ENCODE measurements around the gene CLASRP. TPM values are rescaled to one million over a fixed set of nuclear protein-coding genes. Genes with fewer than 3 reads are reported as not detected.

Gene CLASRP
- total and polyA plus RNA-seq, 9 of the 15 experiments (the other 6 are each of a cell fraction or from before 2014, with no cell fraction given), result 0.94 to 86.3 (median 44.0) TPM

DNA sequence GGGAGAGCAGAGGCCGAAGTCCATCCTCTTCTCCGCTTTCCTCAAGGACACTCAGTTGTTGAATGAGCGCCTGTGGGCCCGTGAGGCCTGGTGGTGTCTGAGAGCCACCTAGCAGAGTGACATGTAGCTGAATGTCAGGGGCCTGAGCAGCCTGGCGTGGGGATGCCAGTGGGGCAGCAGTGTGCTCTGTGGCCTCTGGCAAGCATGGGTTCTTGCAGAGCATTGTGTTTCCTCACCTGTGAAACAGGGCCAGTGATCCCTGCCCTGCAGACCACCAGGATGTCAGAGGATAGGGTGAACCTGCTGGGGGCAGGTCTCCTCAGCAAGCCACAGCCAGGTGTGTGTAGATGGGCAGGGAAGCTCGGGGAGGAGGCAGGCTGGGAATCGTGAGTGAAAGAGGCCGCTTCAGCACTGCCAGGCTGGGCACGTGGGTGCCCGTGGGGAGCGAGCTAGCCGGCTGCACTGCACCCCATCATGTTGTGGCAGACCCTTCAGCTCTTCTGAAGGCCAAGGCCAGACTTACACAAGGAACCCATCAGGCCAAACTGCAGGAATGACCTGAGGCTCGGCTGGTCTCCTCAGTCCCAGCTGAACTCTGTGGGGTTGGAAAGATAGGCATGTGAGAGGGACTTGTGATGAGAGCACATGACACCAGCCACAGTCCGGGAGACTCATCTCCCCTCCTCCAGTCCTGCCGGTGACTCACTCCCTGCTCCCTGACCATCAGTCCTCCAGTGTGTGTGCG is 59.1 kb downstream of the CLASRP start (continued):
- TF ChIP-seq, protein P1, sequence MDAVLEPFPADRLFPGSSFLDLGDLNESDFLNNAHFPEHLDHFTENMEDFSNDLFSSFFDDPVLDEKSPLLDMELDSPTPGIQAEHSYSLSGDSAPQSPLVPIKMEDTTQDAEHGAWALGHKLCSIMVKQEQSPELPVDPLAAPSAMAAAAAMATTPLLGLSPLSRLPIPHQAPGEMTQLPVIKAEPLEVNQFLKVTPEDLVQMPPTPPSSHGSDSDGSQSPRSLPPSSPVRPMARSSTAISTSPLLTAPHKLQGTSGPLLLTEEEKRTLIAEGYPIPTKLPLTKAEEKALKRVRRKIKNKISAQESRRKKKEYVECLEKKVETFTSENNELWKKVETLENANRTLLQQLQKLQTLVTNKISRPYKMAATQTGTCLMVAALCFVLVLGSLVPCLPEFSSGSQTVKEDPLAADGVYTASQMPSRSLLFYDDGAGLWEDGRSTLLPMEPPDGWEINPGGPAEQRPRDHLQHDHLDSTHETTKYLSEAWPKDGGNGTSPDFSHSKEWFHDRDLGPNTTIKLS (IDR thresholded peaks at IDR 0.05; ENCODE audit: borderline replicate concordance, low read depth), result no peak
- no peak for TF ChIP-seq ZBTB17 (CRISPR knock-in tag; IDR thresholded peaks at IDR 0.05)
- TF ChIP-seq, protein P2, sequence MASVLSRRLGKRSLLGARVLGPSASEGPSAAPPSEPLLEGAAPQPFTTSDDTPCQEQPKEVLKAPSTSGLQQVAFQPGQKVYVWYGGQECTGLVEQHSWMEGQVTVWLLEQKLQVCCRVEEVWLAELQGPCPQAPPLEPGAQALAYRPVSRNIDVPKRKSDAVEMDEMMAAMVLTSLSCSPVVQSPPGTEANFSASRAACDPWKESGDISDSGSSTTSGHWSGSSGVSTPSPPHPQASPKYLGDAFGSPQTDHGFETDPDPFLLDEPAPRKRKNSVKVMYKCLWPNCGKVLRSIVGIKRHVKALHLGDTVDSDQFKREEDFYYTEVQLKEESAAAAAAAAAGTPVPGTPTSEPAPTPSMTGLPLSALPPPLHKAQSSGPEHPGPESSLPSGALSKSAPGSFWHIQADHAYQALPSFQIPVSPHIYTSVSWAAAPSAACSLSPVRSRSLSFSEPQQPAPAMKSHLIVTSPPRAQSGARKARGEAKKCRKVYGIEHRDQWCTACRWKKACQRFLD (CRISPR knock-in tag; IDR thresholded peaks at IDR 0.05), result 0 out of 2 replicates have a peak, but pooled peaks have one; percentile 41
- TF ChIP-seq, protein P3, sequence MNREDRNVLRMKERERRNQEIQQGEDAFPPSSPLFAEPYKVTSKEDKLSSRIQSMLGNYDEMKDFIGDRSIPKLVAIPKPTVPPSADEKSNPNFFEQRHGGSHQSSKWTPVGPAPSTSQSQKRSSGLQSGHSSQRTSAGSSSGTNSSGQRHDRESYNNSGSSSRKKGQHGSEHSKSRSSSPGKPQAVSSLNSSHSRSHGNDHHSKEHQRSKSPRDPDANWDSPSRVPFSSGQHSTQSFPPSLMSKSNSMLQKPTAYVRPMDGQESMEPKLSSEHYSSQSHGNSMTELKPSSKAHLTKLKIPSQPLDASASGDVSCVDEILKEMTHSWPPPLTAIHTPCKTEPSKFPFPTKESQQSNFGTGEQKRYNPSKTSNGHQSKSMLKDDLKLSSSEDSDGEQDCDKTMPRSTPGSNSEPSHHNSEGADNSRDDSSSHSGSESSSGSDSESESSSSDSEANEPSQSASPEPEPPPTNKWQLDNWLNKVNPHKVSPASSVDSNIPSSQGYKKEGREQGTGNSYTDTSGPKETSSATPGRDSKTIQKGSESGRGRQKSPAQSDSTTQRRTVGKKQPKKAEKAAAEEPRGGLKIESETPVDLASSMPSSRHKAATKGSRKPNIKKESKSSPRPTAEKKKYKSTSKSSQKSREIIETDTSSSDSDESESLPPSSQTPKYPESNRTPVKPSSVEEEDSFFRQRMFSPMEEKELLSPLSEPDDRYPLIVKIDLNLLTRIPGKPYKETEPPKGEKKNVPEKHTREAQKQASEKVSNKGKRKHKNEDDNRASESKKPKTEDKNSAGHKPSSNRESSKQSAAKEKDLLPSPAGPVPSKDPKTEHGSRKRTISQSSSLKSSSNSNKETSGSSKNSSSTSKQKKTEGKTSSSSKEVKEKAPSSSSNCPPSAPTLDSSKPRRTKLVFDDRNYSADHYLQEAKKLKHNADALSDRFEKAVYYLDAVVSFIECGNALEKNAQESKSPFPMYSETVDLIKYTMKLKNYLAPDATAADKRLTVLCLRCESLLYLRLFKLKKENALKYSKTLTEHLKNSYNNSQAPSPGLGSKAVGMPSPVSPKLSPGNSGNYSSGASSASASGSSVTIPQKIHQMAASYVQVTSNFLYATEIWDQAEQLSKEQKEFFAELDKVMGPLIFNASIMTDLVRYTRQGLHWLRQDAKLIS (CRISPR knock-in tag; IDR thresholded peaks at IDR 0.05), result peak; percentile 64; the same call in 1 of the 2 replicates
- no peak for TF ChIP-seq PURB (CRISPR knock-in tag; IDR thresholded peaks at IDR 0.05; ENCODE audit: low read depth)
- no peak for TF ChIP-seq HCFC1 (IDR thresholded peaks at IDR 0.05; ENCODE audit: low read depth, low read length)
- no peak for TF ChIP-seq ZFP30 (CRISPR knock-in tag; IDR thresholded peaks at IDR 0.05; ENCODE audit: borderline replicate concordance)
- TF ChIP-seq SMARCC2 (IDR thresholded peaks at IDR 0.05; ENCODE audit: low read depth), result no peak
- no peak for TF ChIP-seq ZNF431 (CRISPR knock-in tag; IDR thresholded peaks at IDR 0.05)
- TF ChIP-seq, protein P4, sequence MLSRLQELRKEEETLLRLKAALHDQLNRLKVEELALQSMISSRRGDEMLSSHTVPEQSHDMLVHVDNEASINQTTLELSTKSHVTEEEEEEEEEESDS (CRISPR knock-in tag; IDR thresholded peaks at IDR 0.05), result no peak
- TF ChIP-seq ZNF263 (CRISPR knock-in tag; IDR thresholded peaks at IDR 0.05; ENCODE audit: borderline replicate concordance), result peak; percentile 96
- TF ChIP-seq RBM15 (IDR thresholded peaks at IDR 0.05; ENCODE audit: insufficient read depth, low read length), result no peak
- TF ChIP-seq TAF15 (IDR thresholded peaks at IDR 0.05; ENCODE audit: low read depth, low read length), result no peak
- TF ChIP-seq, protein P5, sequence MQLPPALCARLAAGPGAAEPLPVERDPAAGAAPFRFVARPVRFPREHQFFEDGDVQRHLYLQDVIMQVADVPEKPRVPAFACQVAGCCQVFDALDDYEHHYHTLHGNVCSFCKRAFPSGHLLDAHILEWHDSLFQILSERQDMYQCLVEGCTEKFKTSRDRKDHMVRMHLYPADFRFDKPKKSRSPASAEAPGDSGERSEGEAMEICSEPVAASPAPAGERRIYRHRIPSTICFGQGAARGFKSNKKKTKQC (CRISPR knock-in tag; IDR thresholded peaks at IDR 0.05), result no peak
- no peak for TF ChIP-seq NCOA1 (IDR thresholded peaks at IDR 0.05; ENCODE audit: low read depth)
- TF ChIP-seq FOXJ2 (tag; IDR thresholded peaks at IDR 0.05), result peak; percentile 54; the same call in 1 of the 2 replicates
- no peak for TF ChIP-seq CBX2 (IDR thresholded peaks at IDR 0.05; ENCODE audit: insufficient read depth, low read length, poor library complexity, severe bottlenecking)
- no peak; the same call in 1 of the 2 replicates for TF ChIP-seq CEBPG (CRISPR knock-in tag; IDR thresholded peaks at IDR 0.05)
- TF ChIP-seq CEBPG (tag; conservative IDR thresholded peaks at IDR 0.05 in 1 of 2, IDR thresholded peaks at IDR 0.05 in 1 of 2), result no peak
